Hematopoietic multipotent progenitor cell treated with erythropoietin and hydrocortisone succinate and interleukin-3 and kit ligand, for 6 days (in vitro differentiated cells): ENCODE measurements around the gene ABCA13.
A peak's percentile ranks its signal among the peaks of the same experiment; 100 is the strongest.

Source experiments
- DNase-seq: peaks from one replicate; pipeline ENCODE4 v3.0.0-alpha.2; 2015

Gene ABCA13

GRCh38 chr7:48452218-48452617 lies 281.0 kb downstream of the ABCA13 start:
- DNase-seq: no peak

GRCh38 chr7:48454750-48455192 lies 283.5 kb downstream of the ABCA13 start:
- no peak for DNase-seq

GRCh38 chr7:48455363-48455762 lies 284.1 kb downstream of the ABCA13 start:
- DNase-seq: no peak

- DNase-seq: no peak
Observed at GRCh38 chr7:48458701-48459524, 287.7 kb downstream of the ABCA13 start.

- DNase-seq: no peak
Observed at GRCh38 chr7:48466713-48467112, 295.5 kb downstream of the ABCA13 start.

GRCh38 chr7:48471196-48471595 lies 299.9 kb downstream of the ABCA13 start:
- no peak for DNase-seq

GRCh38 chr7:48472640-48473039 lies 301.4 kb downstream of the ABCA13 start:
- no peak for DNase-seq

- DNase-seq: no peak
Observed at GRCh38 chr7:48473205-48473865, 302.1 kb downstream of the ABCA13 start.

GRCh38 chr7:48481235-48481634 lies 310.0 kb downstream of the ABCA13 start:
- no peak for DNase-seq

GRCh38 chr7:48497521-48497920 lies 326.3 kb downstream of the ABCA13 start:
- no peak for DNase-seq

- DNase-seq: no peak
Observed at GRCh38 chr7:48502021-48502420, 330.8 kb downstream of the ABCA13 start.

GRCh38 chr7:48505051-48505450 lies 333.8 kb downstream of the ABCA13 start:
- DNase-seq: no peak

GRCh38 chr7:48505466-48505865 lies 334.2 kb downstream of the ABCA13 start:
- no peak for DNase-seq

GRCh38 chr7:48506569-48506968 lies 335.3 kb downstream of the ABCA13 start:
- no peak for DNase-seq

- DNase-seq: no peak
Observed at GRCh38 chr7:48511080-48511479, 339.8 kb downstream of the ABCA13 start.

- DNase-seq: no peak
Observed at GRCh38 chr7:48512892-48513291, 341.6 kb downstream of the ABCA13 start.

- DNase-seq: no peak
Observed at GRCh38 chr7:48515171-48515570, 343.9 kb downstream of the ABCA13 start.

GRCh38 chr7:48518092-48518491 lies 346.8 kb downstream of the ABCA13 start:
- DNase-seq: no peak

- DNase-seq: no peak
Observed at GRCh38 chr7:48522692-48523091, 351.4 kb downstream of the ABCA13 start.

- DNase-seq: no peak
Observed at GRCh38 chr7:48525736-48526732, 354.8 kb downstream of the ABCA13 start.

- DNase-seq: peak; percentile 1
Observed at GRCh38 chr7:48528646-48529045, 357.4 kb downstream of the ABCA13 start.

GRCh38 chr7:48537561-48537960 lies 366.3 kb downstream of the ABCA13 start:
- DNase-seq: no peak

GRCh38 chr7:48540746-48541145 lies 369.5 kb downstream of the ABCA13 start:
- DNase-seq: no peak
